GM15510 (cell line): Measurements from ENCODE around the gene NSDHL.

Experiments
- POLR2A ChIP-seq: IDR thresholded peaks from 3 replicates; pipeline ENCODE4 v1.6.1; 2011; ENCODE audit warnings: borderline replicate concordance; ENCODE audit not compliant: insufficient read length; ENCODE audit errors: extremely low read depth

Gene NSDHL

GRCh38 chrX:152833378-152833777 is 2.5 kb downstream of the NSDHL start:
- no peak for TF ChIP-seq POLR2A

GRCh38 chrX:152842772-152843338 is 12.0 kb downstream of the NSDHL start:
- TF ChIP-seq POLR2A: no peak

- TF ChIP-seq POLR2A: no peak
Measured at GRCh38 chrX:152843852-152844251, 13.0 kb downstream of the NSDHL start.

GRCh38 chrX:152844256-152844655 is 13.4 kb downstream of the NSDHL start:
- no peak for TF ChIP-seq POLR2A

GRCh38 chrX:152845618-152846240 is 14.9 kb downstream of the NSDHL start:
- no peak for TF ChIP-seq POLR2A

GRCh38 chrX:152847281-152847680 is 16.4 kb downstream of the NSDHL start:
- TF ChIP-seq POLR2A: no peak

DNA sequence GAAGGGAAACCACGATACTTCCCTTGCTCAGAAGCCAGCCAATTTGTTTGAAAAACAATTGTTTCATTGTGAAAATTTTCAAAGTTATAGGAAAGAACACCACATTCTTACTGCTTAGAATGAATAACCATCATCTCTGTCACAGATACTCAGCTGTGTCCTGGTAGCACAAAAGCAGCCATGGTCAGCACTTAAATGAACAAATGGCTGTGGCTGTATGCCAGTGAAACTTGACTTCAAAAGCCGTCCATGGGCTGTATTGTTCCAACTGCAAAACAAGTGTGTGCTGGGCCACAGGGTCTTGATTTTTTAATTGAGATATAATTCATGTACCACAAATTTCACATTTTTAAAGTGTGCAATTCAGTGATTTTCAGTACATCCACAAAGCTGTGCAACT is 19.6 kb downstream of the NSDHL start:
- no peak for TF ChIP-seq POLR2A

- no peak for TF ChIP-seq POLR2A
Measured at GRCh38 chrX:152853986-152854385, 23.1 kb downstream of the NSDHL start.

DNA sequence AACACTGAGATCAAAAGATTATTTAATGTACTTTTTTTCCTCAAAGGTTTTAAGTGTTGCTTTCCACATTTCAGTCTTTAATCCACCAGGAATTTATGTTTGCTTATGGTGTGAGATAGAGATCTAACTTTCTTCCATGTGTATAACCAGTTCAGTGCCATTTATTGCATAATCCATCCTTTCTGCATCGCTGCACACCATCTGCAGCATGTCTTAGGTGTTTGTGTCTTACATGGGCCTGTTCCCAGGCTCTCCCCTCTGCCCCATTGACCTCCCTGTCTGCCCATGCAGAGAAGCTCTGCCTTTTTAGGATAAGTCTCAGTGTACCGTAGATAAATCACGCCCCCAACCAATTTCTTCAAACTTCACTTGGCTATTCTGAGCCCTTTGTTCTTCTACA is 30.3 kb downstream of the NSDHL start:
- no peak for TF ChIP-seq POLR2A

DNA sequence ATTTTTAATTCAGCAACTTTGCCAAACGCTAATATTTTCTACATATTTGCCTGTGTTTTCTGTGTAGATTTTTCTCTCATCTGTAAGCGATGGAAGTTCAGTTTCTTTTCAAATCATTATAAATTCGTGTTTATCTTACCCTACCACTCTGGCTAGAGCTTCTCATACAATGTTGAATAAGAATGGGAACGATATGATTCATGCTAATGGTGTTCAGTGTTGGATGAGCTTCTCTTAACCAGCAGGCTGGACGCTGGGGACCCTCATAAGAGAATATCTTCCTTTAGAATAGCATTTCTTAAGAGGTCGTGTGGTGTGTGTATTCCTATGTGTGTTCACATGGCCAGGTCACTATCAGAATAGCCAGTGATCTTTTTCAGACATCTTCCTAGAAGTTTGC is 31.0 kb downstream of the NSDHL start:
- no peak for TF ChIP-seq POLR2A

DNA sequence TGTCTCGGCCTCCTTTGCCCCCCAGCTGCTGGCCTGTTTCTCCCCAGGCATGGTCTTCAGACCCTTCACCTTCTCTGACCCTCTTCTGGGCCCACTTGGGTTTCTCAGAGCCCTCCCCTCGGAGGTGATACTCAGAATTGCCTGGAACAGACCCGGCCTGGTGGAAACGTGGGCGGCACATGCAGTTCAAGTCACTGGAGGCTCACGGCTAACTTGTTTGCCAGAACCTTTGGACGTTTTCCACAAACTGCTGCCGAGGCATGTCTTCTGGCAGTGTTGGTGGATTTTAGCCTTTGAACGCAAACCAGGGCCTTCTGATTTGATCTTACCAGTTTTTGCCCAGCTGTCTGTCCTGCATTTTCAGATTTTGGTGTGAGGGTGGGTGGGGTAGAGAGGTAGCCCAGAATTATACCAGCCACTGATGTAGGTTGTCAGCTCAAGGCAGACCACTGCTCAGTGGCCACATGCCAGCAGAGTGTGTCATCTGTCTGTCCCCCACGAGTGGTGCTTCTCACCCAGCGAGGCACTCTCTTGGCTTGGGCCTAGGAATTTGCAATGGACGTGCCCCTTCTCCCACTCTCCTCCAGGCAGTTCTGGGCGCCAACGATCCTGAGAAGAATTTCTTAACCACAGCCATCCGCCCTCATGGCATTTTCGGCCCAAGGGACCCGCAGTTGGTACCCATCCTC is 34.5 kb downstream of the NSDHL start:
- TF ChIP-seq POLR2A: no peak

DNA sequence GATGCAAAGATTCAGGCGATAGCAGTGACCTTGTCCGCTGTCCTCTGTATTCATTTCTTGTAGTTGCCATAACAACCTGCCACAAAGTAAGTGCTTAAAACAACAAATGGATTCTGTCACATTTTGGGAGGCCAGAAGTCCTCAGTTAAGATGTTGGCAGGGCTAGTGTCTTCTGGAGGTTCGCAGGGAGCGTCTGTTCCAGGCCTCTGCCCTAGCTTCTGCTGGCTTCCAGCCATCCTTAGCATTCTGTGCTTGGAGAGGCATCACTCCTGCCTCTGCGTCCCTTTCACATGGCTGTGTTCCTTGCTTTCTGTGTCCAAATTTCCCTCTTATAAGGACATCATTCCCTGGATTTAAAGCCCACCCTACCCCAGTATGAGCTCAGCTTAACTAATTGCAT is 35.5 kb downstream of the NSDHL start:
- TF ChIP-seq POLR2A: no peak

- no peak for TF ChIP-seq POLR2A
Measured at GRCh38 chrX:152869972-152870371, 39.1 kb downstream of the NSDHL start.

DNA sequence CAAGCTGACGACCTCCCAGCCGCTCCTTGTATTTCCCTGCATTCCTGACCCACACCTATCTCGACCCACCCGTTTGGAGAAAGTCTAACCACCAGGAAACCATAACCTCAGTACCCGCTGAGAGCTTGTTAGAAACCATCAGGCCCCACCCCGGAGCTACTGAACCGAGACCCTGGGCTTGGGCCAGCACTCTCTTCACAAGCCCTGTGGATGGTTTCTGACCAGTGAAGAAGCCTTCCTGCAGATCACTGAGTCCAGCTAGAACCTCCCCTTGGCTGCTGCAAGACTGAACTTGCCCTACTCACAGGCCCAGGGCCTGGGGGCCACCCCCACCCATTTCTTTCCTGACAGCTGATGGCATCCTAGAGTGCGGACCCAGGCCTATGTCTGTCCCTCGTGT is 40.4 kb downstream of the NSDHL start:
- no peak for TF ChIP-seq POLR2A

DNA sequence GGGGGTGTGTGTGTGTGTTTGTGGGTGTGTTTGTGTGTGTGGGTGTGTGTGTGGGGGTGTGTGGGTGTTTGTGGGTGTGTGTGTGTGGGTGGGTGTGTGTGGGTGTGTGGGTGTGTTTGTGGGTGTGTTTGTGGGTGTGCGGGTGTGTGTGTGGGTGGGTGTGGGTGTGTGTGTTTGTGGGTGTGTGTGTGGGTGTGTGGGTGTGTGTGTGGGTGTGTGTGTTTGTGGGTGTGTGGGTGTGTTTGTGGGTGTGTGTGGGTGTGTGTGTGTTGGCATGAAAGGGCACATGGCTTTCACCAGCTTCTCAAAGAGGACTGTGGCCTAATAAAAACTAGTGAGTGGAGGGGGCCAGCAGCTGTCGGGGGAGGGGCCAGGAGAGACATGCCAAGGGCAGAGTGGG is 41.7 kb downstream of the NSDHL start:
- TF ChIP-seq POLR2A: no peak

DNA sequence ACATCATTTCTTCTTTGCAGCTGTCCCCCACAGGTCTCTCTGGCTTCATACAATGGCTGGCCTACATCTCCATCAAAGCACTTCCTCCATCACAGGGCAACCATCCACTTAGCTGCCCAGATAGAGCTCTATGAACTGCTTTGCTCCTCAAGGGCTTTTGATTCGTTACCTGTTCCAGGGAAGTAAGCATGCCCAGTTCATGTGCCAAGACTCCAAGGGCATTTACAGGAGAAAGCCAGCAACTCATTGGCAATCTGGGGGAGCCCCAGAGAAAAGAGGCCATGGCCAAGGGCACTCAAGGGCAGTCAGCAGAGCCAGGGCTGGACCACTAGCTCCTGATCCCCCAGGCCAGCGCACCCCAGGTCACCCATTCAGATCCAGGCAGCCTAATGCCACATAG is 42.5 kb downstream of the NSDHL start:
- TF ChIP-seq POLR2A: no peak
